Midbrain (tissue), 1 donor: ENCODE measurements around the gene KLF11.
"Not testable (repeated sequence)": the region's sequence is repeated elsewhere in the genome, so short reads cannot be mapped to it uniquely, and the experiment has no call there.

Experiments
- DNase-seq: peaks from one replicate; lab custom pipeline; 2025; lab: John Stamatoyannopoulos, UW

Gene KLF11

GRCh38 chr2:10009811-10010781, 33.3 kb upstream of the KLF11 start:
- peak; percentile 57 for DNase-seq

GRCh38 chr2:10010861-10011605, 32.3 kb upstream of the KLF11 start:
- DNase-seq, result not testable (repeated sequence)

GRCh38 chr2:10011606-10012325, 31.6 kb upstream of the KLF11 start:
- DNase-seq, result not testable (repeated sequence)

GRCh38 chr2:10012366-10012962, 30.9 kb upstream of the KLF11 start:
- not testable (repeated sequence) for DNase-seq

GRCh38 chr2:10012963-10013461, 30.3 kb upstream of the KLF11 start:
- no peak for DNase-seq

GRCh38 chr2:10013651-10014417, 29.5 kb upstream of the KLF11 start:
- not testable (repeated sequence) for DNase-seq

- no peak for DNase-seq
Measured at GRCh38 chr2:10014418-10015190, 28.7 kb upstream of the KLF11 start.

- not testable (repeated sequence) for DNase-seq
Measured at GRCh38 chr2:10015376-10015989, 27.9 kb upstream of the KLF11 start.

GRCh38 chr2:10016001-10016801, 27.1 kb upstream of the KLF11 start:
- no peak for DNase-seq

GRCh38 chr2:10016802-10017258, 26.5 kb upstream of the KLF11 start:
- no peak for DNase-seq

GRCh38 chr2:10017313-10017941, 25.9 kb upstream of the KLF11 start:
- no peak for DNase-seq

- DNase-seq, result no peak
Measured at GRCh38 chr2:10019174-10019573, 24.2 kb upstream of the KLF11 start.

GRCh38 chr2:10019602-10020400, 23.5 kb upstream of the KLF11 start:
- DNase-seq, result no peak

GRCh38 chr2:10022041-10022421, 21.3 kb upstream of the KLF11 start:
- DNase-seq, result no peak

- DNase-seq, result no peak
Measured at GRCh38 chr2:10022445-10022844, 20.9 kb upstream of the KLF11 start.

GRCh38 chr2:10022966-10023662, 20.2 kb upstream of the KLF11 start:
- no peak for DNase-seq
